ENCODE results near the gene GNPAT. TPM values are rescaled to one million over a fixed set of nuclear protein-coding genes. Genes with fewer than 3 reads are reported as not detected.
A peak's percentile ranks its signal among the peaks of the same experiment; 100 is the strongest.

GNPAT gene
- 71.9 and 80.1 TPM in 2 replicates for total RNA-seq (2014; rRNA removed; shearing (Covaris generic))

DNA sequence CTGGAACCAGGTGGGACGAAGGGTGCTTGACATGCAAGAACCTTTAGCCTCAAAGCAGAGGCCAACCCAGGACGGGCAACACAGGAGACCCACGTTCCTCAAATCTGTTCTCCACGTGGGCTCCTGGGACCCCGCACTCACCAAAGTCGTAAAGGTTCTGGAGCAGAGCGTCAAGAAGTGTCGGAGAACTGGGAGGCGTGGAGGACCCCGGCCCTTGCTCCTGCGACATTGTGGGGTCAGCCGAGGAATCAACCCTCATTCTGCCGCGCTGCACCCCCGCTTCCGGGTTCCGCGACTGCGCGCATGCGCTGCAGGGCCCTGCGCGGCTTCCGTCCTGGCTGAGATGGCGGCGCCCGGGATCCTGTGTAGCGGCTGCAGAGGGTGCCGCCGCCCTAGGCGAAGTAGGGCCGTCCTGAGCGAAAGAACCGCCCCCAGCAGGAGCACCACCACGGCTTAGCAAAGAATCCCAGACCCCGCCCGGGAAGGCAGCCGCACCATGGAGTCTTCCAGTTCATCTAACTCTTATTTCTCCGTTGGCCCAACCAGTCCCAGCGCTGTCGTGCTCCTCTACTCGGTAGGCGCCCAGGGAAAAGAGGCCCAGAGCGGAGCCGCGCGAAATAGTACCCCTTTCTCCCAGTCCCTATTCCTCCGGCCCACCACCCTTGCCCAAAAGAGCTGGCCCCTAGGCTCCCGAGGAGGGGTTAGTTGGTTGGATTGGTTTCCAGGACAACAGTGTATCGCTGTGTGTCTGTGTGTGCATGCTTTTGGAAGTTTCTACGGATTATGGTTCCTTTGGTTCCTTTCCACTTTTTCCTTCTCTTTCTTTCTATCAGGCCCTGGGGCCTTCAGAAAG is at the start of gene GNPAT:
GNPAT (plus strand) TSS at position 330 of the 853 bp plus-strand sequence; CDS start at position 497, 167 bp downstream.
- H3K27me3 ChIP-seq (replicated peaks), result no peaks in the 10 kb centered on the region
- peak within 1 kb of the TSS; percentile 75 for H3K4me3 ChIP-seq
- H3K27ac ChIP-seq, result peak within 1 kb of the TSS; percentile 58

GRCh38 chr1:231192620-231193163 is 48.3 kb upstream of the GNPAT start:
- Histone ChIP-seq H3K4me1 (replicated peaks) (no peaks in the 10 kb centered on the region), H3K27me3 (replicated peaks) (no peaks in the 10 kb centered on the region), H3K27ac (no peak overlapping the region), H3K4me3 (no peak overlapping the region), H3K9me3 (replicated peaks) (0 out of 2 replicates have a peak, but pooled peaks cover 2% of the 10 kb centered on the region), H3K36me3 (no peaks in the 10 kb centered on the region)
- DNase-seq (ENCODE audit: low read depth in 1 of 2, low spot score in 2 of 2), result no peak

More for the DNA sequence above, at the start of gene GNPAT:
- Histone ChIP-seq H3K36me3 (peaks cover 25% of the 10 kb centered on the region), H3K9me3 (replicated peaks) (no peaks in the 10 kb centered on the region), H3K4me1 (replicated peaks) (peaks cover 11% of the 10 kb centered on the region)
- peak; percentile 87 to 88 for DNase-seq (ENCODE audit: low read depth in 1 of 2, low spot score in 2 of 2)

- H3K27me3 ChIP-seq (replicated peaks), result no peaks in the 10 kb centered on the region
- no peak overlapping the region for H3K4me3 ChIP-seq
- H3K9me3 ChIP-seq (replicated peaks), result 0 out of 2 replicates have a peak, but pooled peaks cover 2% of the 10 kb centered on the region
- H3K27ac ChIP-seq, result no peak overlapping the region
- H3K4me1 ChIP-seq (replicated peaks), result no peaks in the 10 kb centered on the region
- H3K36me3 ChIP-seq, result no peaks in the 10 kb centered on the region
- no peak for DNase-seq (ENCODE audit: low read depth in 1 of 2, low spot score in 2 of 2)
These were observed 47.2 kb upstream of the GNPAT start for GRCh38 chr1:231193710-231194340.

- H3K36me3 ChIP-seq, result no peaks in the 10 kb centered on the region
- no peak overlapping the region for H3K27ac ChIP-seq
- no peaks in the 10 kb centered on the region for H3K4me1 ChIP-seq (replicated peaks)
- no peak for DNase-seq (ENCODE audit: low read depth in 1 of 2, low spot score in 2 of 2)
- H3K4me3 ChIP-seq, result no peak overlapping the region
- 0 out of 2 replicates have a peak, but pooled peaks cover 2% of the 10 kb centered on the region for H3K9me3 ChIP-seq (replicated peaks)
- no peaks in the 10 kb centered on the region for H3K27me3 ChIP-seq (replicated peaks)
These were observed 46.6 kb upstream of the GNPAT start for GRCh38 chr1:231194476-231194842.

DNA sequence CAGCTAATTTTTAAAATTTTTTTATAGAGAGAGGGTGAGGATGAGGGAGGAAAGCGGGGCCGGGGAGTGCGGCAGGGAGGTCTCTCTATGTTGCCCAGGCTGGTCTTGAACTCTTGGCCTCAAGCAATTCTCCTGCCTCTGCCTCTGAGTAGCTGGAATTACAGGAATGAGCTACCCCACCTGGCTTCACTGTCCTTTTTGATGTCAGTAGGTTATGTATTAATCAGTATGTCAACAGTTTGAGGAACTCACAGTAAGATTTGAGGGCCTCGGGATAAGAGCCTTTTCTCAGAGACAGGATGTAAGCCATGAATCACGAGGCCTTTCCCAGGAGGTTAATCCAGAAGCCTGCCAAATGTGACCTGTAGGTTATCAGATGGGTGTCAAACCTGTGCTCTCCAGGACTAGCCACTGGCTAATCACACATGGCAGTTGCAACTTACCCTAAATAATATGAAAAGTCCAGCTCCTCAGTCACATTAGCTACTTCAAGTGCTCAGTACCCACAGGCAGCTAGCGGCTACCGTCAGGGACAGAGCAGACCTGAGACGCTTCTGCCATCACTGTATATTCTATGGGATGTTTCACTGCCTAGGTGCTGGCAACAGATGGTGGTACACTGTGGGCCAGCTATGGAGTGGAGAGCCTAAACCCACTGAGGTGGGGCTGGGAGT is 46.0 kb upstream of the GNPAT start:
- Histone ChIP-seq H3K36me3 (no peaks in the 10 kb centered on the region), H3K27me3 (replicated peaks) (no peaks in the 10 kb centered on the region), H3K4me1 (replicated peaks) (no peaks in the 10 kb centered on the region), H3K4me3 (no peak overlapping the region), H3K27ac (no peak overlapping the region), H3K9me3 (replicated peaks) (no peaks in the 10 kb centered on the region)
- no peak for DNase-seq (ENCODE audit: low read depth in 1 of 2, low spot score in 2 of 2)

DNA sequence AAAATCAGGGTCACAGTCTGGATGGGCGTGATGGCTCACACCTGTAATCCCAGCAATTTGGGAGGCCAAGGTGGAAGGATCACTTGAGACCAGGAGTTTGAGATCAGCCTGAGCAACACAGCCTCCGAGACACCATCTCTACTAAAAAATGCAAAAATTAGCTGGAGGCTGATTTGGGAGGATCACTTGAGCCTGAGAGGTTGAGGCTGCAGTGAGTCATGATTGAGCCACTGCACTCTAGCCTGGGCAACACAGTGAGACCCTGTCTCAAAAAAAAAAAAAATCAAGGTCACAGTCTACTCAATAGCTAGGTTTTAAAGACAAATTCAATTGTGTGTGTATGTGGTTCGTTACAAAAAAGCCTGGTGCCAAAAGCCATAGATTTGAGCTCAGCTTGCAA is 44.7 kb upstream of the GNPAT start:
- H3K4me3 ChIP-seq, result no peak overlapping the region
- H3K27ac ChIP-seq, result no peak overlapping the region
- no peaks in the 10 kb centered on the region for H3K9me3 ChIP-seq (replicated peaks)
- no peak for DNase-seq (ENCODE audit: low read depth in 1 of 2, low spot score in 2 of 2)
- no peaks in the 10 kb centered on the region for H3K4me1 ChIP-seq (replicated peaks)
- H3K27me3 ChIP-seq (replicated peaks), result no peaks in the 10 kb centered on the region
- no peaks in the 10 kb centered on the region for H3K36me3 ChIP-seq

DNA sequence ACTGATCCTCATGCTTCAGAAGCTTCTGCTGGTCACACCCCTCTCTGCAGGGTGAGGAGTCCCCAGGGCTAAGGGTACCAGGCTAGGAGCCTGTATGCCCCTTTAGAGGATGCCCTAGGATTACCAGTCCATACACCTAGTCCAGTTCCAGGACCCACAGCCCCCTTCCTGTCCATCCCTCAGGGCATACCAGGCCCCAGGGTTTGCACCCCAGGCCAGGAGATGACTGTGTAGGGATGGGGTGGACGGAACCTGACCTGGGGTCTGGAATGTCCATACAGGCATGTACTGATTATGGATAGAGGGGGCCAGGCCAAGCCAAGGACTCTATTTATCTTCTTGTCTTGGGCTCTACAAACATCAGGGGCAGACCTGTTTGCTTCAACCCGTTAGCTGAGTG is 44.3 kb upstream of the GNPAT start:
- no peak overlapping the region for H3K27ac ChIP-seq
- no peaks in the 10 kb centered on the region for H3K27me3 ChIP-seq (replicated peaks)
- no peaks in the 10 kb centered on the region for H3K36me3 ChIP-seq
- H3K4me1 ChIP-seq (replicated peaks), result no peaks in the 10 kb centered on the region
- DNase-seq (ENCODE audit: low read depth in 1 of 2, low spot score in 2 of 2), result no peak
- H3K4me3 ChIP-seq, result no peak overlapping the region
- H3K9me3 ChIP-seq (replicated peaks), result no peaks in the 10 kb centered on the region

DNA sequence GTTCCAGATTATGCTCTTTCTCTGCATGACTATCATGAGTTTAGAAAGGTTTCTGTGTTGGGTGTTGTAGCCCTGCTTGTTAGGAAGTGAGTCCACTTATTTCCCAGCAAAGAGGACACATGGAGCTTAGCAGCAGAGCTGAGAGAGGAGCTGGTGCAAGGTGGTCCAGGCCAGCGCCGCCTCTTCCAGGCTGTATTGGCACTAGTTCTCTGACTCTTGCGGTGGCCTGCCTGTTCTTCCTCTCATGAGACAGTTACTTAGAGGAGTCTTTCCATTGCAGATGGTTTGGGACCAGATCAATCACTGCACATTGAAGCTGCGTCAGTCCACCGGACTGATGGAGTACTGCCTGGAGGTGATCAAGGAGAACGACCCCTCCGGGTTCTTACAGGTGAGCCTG is 41.1 kb upstream of the GNPAT start:
- Histone ChIP-seq H3K4me3 (no peak overlapping the region), H3K27me3 (replicated peaks) (no peaks in the 10 kb centered on the region), H3K36me3 (no peaks in the 10 kb centered on the region), H3K4me1 (replicated peaks) (no peaks in the 10 kb centered on the region), H3K9me3 (replicated peaks) (no peaks in the 10 kb centered on the region), H3K27ac (no peak overlapping the region)
- no peak for DNase-seq (ENCODE audit: low read depth in 1 of 2, low spot score in 2 of 2)

GRCh38 chr1:231200388-231201031 is 40.5 kb upstream of the GNPAT start:
- Histone ChIP-seq H3K9me3 (replicated peaks) (no peaks in the 10 kb centered on the region), H3K27me3 (replicated peaks) (no peaks in the 10 kb centered on the region), H3K36me3 (no peaks in the 10 kb centered on the region), H3K4me3 (no peak overlapping the region), H3K27ac (no peak overlapping the region), H3K4me1 (replicated peaks) (no peaks in the 10 kb centered on the region)
- no peak for DNase-seq (ENCODE audit: low read depth in 1 of 2, low spot score in 2 of 2)

DNA sequence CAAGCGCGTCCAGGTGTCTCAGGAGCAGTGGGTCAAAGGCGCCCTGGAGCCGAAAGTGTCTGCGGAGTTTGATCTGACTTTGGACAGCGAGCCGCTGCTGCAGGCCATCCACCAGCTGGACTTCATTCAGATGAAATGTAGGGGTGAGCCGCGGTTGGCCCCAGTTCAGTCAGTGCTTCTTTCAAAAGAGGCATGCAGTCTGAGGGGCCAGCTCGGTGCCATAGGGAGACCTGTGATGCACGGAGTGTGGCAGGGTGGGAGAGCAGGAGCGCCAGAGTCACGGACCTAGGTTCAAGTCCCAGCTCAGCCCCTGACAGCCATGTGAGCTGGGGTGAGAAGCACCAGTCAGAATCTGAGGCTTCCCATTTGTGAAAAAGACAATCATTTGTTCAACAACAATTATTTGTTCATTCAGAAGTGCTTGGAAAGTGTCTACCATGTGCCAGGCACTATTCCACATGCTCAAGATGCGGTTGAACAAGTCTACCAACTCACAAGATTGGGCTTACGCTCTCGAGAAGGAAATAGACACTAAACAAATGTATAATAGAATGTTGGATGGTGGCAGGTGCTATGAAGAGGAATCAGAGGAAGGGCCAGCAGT is 39.5 kb upstream of the GNPAT start:
- Histone ChIP-seq H3K27ac (no peak overlapping the region), H3K9me3 (replicated peaks) (no peaks in the 10 kb centered on the region), H3K27me3 (replicated peaks) (no peaks in the 10 kb centered on the region)

GRCh38 chr1:231201979-231202633 is 38.9 kb upstream of the GNPAT start:
- no peaks in the 10 kb centered on the region for H3K4me1 ChIP-seq (replicated peaks)
- no peaks in the 10 kb centered on the region for H3K9me3 ChIP-seq (replicated peaks)
- H3K4me3 ChIP-seq, result no peak overlapping the region
- DNase-seq (ENCODE audit: low read depth in 1 of 2, low spot score in 2 of 2), result no peak
- no peaks in the 10 kb centered on the region for H3K36me3 ChIP-seq
- H3K27ac ChIP-seq, result no peak overlapping the region
- no peaks in the 10 kb centered on the region for H3K27me3 ChIP-seq (replicated peaks)

More for the DNA sequence above, 39.5 kb upstream of the GNPAT start:
- H3K4me3 ChIP-seq, result no peak overlapping the region
- no peaks in the 10 kb centered on the region for H3K4me1 ChIP-seq (replicated peaks)
- no peaks in the 10 kb centered on the region for H3K36me3 ChIP-seq
- DNase-seq (ENCODE audit: low read depth in 1 of 2, low spot score in 2 of 2), result no peak

DNA sequence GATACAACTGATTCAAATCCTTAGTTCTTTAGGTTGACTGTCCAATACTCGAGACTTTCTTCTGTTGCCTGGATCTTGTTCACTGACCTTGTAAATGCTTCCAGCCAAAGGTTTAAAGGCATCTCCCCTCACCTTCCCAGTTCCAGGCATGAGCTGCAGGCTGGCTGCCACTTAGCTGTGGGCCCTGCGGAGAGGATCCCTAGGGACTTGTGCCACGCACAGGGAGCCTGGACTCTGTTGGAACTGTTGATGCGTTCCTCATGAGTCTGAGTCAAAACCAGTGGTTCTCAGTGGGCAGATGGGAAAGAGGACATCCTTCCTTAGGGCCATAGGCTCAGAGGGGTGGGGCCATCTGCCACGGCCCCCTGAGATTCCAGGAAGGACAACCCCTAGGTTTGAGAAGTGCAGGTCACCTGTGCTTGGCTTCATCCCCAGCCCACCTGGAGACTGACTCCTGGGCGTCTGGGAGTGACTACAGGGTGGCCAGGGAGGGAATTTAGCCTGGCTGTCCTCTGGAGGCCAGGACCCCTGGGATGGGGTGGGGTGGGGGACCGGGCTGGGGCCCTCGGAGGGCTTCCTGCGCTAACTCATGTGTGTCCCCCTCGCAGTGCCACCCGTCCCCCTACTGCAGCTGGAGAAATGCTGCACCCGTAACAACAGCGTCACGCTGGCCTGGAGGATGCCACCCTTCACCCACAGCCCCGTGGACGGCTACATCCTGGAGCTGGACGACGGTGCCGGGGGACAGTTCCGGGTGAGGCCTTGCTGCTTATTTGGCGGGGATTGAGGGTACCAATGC is 37.6 kb upstream of the GNPAT start:
- H3K4me3 ChIP-seq, result no peak overlapping the region
- DNase-seq (ENCODE audit: low read depth in 1 of 2, low spot score in 2 of 2), result no peak
- H3K27ac ChIP-seq, result no peak overlapping the region
- no peaks in the 10 kb centered on the region for H3K27me3 ChIP-seq (replicated peaks)
- no peaks in the 10 kb centered on the region for H3K4me1 ChIP-seq (replicated peaks)
- no peaks in the 10 kb centered on the region for H3K9me3 ChIP-seq (replicated peaks)
- no peaks in the 10 kb centered on the region for H3K36me3 ChIP-seq
